ENCODE data around the gene IER5L.

- TF ChIP-seq CTCF (IDR thresholded peaks at IDR 0.05; ENCODE audit: low read depth, low read length, missing input control) = no peak
- TF ChIP-seq SP1 (IDR thresholded peaks at IDR 0.05) = no peak
- no peak for TF ChIP-seq JUND (IDR thresholded peaks at IDR 0.05)
- TF ChIP-seq TAF1 (conservative IDR thresholded peaks at IDR 0.05) = no peak
- no peak for TF ChIP-seq RAD21 (IDR thresholded peaks at IDR 0.05)
- TF ChIP-seq MAX (IDR thresholded peaks at IDR 0.05) = no peak
Observed at GRCh38 chr9:129201289-129201688, 23.2 kb upstream of the IER5L start.

All from liver (tissue), 3 donors.